Breast epithelium (tissue), 3 donors: ENCODE results near the gene PCGF2.

Experiments
- CTCF ChIP-seq, 3 donors: fragments of 450-650 bp; IDR thresholded peaks; one replicate each; pipeline ENCODE4 v1.5.1; 2016 to 2017; ENCODE audit warnings: antibody characterized with exemption in 3 of 3, mild to moderate bottlenecking in 3 of 3, moderate library complexity in 3 of 3
- POLR2A ChIP-seq: fragments of 450-650 bp; IDR thresholded peaks from one replicate; pipeline ENCODE4 v1.6.1; 2016; ENCODE audit warnings: antibody characterized with exemption, mild to moderate bottlenecking, moderate library complexity
- POLR2AphosphoS5 ChIP-seq, 3 donors: sonication (generic); formaldehyde crosslinking; IDR thresholded peaks; one replicate each; pipeline ENCODE4 v1.6.1; 2017; ENCODE audit warnings: antibody characterized with exemption in 3 of 3

GRCh38 chr17:38753071-38753506 lies 5.0 kb upstream of the PCGF2 start:
- TF ChIP-seq CTCF (IDR thresholded peaks at IDR 0.05) (no peak), POLR2A (no peak), POLR2AphosphoS5 (IDR thresholded peaks at IDR 0.05) (no peak)
